HL-60 (cell line): Measurements from ENCODE around the gene GALNT17.

Source experiments
- DNase-seq, 2 experiments: peaks; one replicate each; pipeline ENCODE4 v3.0.0-alpha.2; 2010 to 2020; ENCODE audit warnings: low read depth in 1 of 2, low spot score in 1 of 2
- H3K27ac ChIP-seq: fragments of 250-450 bp; sonication (Bioruptor Pico); replicated peaks from 2 replicates; pipeline ENCODE4 v1.5.1; 2020; ENCODE audit warnings: mild to moderate bottlenecking, moderate library complexity
- H3K27me3 ChIP-seq: fragments of 250-450 bp; sonication (Bioruptor Pico); 2 replicates; pipeline ENCODE4 v1.5.1; 2021; ENCODE audit warnings: mild to moderate bottlenecking, moderate library complexity; ENCODE audit not compliant: insufficient read depth, poor library complexity, severe bottlenecking
- H3K4me3 ChIP-seq: replicated peaks from 2 replicates; pipeline ENCODE4 v1.5.1; 2011; ENCODE audit warnings: mild to moderate bottlenecking, control low read depth, low read length; ENCODE audit not compliant: insufficient read depth
- GABPA ChIP-seq: IDR thresholded peaks from 2 replicates; pipeline ENCODE4 v1.6.1; 2012; ENCODE audit warnings: low read depth
- POLR2AphosphoS5 ChIP-seq: IDR thresholded peaks from 2 replicates; pipeline ENCODE4 v1.6.1; 2012; ENCODE audit warnings: low read depth
- SPI1 ChIP-seq: IDR thresholded peaks from 2 replicates; pipeline ENCODE4 v1.6.1; 2012; ENCODE audit warnings: low read depth, mild to moderate bottlenecking, borderline replicate concordance
- TF ChIP-seq, protein P1 (sequence below): IDR thresholded peaks from 2 replicates; pipeline ENCODE4 v1.6.1; 2012; ENCODE audit warnings: low read depth; ENCODE audit not compliant: insufficient replicate concordance
- TF ChIP-seq, protein P2 (sequence below): IDR thresholded peaks from one replicate; pipeline ENCODE4 v1.5.1; 2011; ENCODE audit warnings: low read length, control low read depth, inconsistent platforms; ENCODE audit not compliant: insufficient read depth

Gene GALNT17

DNA sequence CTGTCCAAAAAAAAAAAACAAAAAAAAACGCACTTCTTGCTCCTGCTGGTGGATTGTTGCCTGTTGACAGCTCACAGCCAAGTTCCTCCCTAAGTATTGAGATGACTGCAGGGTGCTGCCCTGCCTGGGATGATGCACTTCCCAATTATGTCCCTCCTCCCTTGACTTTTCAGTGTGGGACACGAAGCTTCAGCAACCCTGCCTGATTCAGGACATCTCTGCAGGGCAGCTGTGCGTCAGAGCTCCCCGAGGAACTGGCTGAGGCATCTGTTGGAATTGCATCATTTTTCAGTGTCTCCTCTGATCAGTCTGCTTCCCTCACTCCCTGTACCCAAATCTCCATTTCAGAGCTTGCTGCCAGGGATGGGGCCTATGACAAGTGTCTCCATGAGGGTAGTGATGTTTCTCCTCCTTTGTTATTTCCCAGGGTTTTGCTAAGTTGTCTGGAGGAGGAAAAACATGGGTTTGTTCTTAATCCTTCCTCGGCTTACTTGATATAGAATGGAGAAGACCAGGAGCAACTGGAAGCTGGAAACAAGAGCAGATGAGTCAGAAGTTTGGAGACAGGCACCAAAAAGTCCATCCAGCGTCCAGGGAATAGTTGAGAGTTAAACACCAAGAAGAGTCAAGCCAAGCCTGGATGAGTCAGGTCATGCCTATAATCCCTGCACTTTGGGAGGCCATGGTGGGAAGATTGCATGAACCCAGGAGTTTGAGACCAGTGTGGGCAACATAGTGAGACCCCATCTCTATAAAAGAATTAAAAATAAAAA is 355.1 kb downstream of the GALNT17 start:
- Histone ChIP-seq H3K27ac (no peak overlapping the region), H3K4me3 (no peak overlapping the region), H3K27me3 (no peaks in the 10 kb centered on the region)
- no peak for DNase-seq
- TF ChIP-seq, protein P1, sequence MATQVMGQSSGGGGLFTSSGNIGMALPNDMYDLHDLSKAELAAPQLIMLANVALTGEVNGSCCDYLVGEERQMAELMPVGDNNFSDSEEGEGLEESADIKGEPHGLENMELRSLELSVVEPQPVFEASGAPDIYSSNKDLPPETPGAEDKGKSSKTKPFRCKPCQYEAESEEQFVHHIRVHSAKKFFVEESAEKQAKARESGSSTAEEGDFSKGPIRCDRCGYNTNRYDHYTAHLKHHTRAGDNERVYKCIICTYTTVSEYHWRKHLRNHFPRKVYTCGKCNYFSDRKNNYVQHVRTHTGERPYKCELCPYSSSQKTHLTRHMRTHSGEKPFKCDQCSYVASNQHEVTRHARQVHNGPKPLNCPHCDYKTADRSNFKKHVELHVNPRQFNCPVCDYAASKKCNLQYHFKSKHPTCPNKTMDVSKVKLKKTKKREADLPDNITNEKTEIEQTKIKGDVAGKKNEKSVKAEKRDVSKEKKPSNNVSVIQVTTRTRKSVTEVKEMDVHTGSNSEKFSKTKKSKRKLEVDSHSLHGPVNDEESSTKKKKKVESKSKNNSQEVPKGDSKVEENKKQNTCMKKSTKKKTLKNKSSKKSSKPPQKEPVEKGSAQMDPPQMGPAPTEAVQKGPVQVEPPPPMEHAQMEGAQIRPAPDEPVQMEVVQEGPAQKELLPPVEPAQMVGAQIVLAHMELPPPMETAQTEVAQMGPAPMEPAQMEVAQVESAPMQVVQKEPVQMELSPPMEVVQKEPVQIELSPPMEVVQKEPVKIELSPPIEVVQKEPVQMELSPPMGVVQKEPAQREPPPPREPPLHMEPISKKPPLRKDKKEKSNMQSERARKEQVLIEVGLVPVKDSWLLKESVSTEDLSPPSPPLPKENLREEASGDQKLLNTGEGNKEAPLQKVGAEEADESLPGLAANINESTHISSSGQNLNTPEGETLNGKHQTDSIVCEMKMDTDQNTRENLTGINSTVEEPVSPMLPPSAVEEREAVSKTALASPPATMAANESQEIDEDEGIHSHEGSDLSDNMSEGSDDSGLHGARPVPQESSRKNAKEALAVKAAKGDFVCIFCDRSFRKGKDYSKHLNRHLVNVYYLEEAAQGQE = no peak
- TF ChIP-seq SPI1 = no peak
- TF ChIP-seq POLR2AphosphoS5 = no peak
- TF ChIP-seq, protein P2, sequence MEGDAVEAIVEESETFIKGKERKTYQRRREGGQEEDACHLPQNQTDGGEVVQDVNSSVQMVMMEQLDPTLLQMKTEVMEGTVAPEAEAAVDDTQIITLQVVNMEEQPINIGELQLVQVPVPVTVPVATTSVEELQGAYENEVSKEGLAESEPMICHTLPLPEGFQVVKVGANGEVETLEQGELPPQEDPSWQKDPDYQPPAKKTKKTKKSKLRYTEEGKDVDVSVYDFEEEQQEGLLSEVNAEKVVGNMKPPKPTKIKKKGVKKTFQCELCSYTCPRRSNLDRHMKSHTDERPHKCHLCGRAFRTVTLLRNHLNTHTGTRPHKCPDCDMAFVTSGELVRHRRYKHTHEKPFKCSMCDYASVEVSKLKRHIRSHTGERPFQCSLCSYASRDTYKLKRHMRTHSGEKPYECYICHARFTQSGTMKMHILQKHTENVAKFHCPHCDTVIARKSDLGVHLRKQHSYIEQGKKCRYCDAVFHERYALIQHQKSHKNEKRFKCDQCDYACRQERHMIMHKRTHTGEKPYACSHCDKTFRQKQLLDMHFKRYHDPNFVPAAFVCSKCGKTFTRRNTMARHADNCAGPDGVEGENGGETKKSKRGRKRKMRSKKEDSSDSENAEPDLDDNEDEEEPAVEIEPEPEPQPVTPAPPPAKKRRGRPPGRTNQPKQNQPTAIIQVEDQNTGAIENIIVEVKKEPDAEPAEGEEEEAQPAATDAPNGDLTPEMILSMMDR = no peak
- no peak for TF ChIP-seq GABPA

DNA sequence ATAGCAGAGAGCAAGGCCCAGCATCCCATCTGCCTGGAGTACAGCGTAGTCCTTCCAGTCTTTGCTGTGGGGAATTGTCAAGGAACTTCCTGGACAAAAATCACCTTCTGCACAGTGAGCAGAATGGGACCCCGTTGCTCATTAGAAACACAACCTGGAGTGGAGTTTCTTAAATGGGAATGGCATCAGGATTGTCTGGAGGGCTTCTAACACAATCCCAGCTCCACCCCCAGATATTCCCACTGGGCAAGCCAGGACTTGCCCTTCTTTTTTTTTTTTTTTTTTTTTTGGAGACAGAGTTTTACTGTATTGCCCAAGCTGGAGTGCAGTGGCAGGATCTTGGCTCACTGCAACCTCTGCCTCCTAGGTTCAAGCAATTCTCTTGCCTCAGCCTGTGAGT is 356.4 kb downstream of the GALNT17 start:
- no peak for DNase-seq
- H3K27me3 ChIP-seq = no peaks in the 10 kb centered on the region
- H3K27ac ChIP-seq = no peak overlapping the region
- H3K4me3 ChIP-seq = no peak overlapping the region
- TF ChIP-seq POLR2AphosphoS5 (no peak), SPI1 (no peak), GABPA (no peak)
- TF ChIP-seq, protein P1 = no peak
- TF ChIP-seq, protein P2 = no peak

DNA sequence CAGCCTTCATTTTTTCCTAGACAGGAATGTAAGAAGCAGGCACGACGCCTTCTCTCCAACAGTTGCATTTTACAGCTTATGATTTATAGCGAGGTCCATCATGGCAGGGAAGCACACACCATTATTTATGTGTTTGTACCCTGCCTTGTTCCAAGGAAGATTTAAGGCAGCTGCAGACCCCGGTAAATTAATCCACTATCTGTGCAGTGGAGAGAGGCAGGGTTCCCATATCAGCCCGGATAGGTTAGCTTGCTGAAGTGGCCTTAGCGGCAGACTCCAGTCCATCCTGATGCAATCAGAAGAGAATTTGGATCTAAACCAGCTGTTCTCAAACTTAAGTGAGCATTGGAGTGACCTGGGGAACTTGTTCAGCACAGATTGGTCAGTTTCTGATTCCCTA is 359.4 kb downstream of the GALNT17 start:
- TF ChIP-seq, protein P1 = no peak
- TF ChIP-seq, protein P2 = no peak
- TF ChIP-seq GABPA = no peak
- TF ChIP-seq SPI1 = no peak
- TF ChIP-seq POLR2AphosphoS5 = no peak
- H3K27me3 ChIP-seq = no peaks in the 10 kb centered on the region
- H3K27ac ChIP-seq = no peak overlapping the region
- H3K4me3 ChIP-seq = no peak overlapping the region
- DNase-seq = no peak
